GM21723 (cell line): Measurements from ENCODE around the gene FOXN4.

ENCODE experiments used
- ATAC-seq: cut with Tn5 transposase; IDR thresholded peaks from one replicate; pipeline ENCODE4 v1.9.1; 2021; ENCODE audit warnings: mild to moderate bottlenecking, moderate library complexity; ENCODE audit not compliant: unreplicated experiment

FOXN4 gene

DNA sequence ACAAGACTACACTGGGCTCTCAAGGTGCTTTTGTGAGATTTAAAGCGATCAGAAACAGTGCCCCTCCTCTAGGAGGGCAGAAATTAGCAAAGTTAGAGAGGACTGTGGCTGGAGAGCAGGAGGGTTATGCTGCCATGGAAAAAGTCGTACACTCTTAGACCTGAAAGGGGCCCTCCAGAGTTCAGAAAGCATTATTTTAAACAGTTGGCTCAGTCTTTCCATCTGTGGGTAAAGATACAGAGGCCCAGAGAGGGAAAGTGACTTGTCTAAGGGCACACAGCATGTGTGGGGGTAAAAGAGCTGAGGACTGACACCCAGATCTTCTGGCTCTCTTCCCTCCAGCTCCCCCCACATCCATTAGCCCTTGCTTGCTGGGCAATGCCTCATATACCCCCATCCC is 47.1 kb downstream of the FOXN4 start:
- ATAC-seq = no peak

DNA sequence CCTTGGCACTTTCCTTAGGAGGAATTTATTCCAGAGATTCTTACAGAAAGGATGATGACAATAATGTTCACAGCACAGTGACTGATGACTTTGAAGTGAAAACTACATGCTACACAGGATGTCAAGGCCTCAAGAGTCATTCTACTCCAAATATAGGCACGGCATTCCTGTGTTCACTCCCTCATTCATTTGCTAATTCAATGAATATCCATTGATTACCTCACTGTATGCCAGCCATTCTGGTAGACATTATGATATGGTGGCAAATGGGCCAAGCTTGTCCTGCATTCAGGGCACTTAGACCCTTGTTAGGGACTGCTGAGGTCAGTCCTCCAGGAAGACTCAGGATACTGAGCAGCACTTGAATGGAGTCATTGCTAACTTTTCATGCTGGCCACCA is 48.0 kb downstream of the FOXN4 start:
- no peak for ATAC-seq

DNA sequence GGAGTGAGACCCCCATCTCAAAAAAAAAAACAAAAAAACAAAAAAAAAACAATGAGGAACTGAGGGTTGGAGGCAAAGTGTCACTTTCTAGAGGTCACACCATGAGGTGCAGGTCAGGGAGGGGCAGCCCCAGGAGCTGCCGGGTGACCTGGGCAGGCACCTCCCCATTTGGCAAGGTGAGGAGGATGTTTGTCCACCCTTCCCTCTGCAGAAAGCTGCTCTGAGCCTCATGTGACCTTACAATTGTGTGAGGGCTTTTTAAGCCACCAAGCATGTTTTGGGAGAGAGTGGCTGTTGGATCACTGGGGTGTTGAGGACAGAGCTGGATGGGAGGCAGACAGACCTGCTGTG is 49.6 kb downstream of the FOXN4 start:
- ATAC-seq = no peak

DNA sequence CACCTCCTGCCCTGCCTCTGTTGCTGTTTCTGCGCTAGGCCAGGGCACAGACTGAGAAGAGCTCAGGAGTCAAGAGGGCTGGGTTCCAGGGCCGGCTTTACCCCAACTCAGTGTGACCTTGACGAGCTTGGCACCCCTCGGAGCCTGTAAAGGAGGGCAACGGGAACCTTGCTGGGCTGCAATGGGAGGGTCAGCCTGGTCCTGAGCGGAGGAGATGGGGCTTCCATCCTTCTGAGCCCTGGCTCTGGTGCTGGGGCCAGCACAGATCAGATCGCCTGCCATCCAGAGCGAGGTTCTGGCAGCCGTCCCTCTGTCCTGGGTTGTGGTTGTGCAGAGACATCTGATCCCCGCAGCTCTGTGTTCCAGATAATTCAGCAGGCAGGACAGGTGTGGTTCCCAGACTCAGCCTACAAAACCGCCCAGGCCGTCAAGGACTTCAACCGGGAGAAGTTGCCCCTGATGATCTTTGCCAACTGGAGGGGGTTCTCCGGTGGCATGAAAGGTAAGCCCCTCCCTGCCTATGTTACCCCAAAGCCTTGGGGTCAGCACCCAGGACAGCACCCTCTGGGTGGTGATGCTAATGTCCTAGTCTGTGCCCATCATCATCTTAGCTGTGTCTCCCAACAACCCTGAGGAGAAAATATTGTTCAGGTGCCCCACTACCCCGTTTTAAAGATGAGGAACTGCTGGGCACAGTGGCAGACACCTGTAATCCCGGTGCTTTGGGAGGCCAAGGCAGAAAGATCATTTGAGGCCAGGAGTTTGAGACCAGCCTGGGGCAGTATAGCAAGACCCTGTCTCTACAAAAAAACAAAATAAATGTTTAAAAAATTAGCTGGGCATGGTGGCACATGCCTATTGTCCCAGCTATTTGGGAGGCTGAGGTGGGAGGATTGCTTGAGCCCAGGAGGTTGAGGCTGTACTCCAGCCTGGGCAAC is 50.2 kb downstream of the FOXN4 start:
- ATAC-seq = no peak

DNA sequence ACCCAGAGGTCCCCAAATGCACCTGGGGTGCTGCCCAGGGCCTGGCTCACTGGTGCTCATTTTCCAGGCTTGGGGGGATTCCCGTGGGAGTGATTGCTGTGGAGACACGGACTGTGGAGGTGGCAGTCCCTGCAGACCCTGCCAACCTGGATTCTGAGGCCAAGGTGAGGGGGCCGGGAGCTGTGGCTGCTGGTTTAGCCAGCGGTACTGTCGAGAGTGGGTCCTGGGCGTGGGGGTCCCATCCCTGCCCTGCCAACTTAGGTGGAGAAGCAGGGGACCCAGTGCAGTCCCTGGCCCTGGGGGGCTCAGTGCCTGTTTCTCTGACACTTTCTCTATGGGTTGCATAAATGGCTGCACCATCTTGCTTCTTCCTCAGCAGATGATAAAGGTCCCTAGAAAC is 50.9 kb downstream of the FOXN4 start:
- no peak for ATAC-seq

DNA sequence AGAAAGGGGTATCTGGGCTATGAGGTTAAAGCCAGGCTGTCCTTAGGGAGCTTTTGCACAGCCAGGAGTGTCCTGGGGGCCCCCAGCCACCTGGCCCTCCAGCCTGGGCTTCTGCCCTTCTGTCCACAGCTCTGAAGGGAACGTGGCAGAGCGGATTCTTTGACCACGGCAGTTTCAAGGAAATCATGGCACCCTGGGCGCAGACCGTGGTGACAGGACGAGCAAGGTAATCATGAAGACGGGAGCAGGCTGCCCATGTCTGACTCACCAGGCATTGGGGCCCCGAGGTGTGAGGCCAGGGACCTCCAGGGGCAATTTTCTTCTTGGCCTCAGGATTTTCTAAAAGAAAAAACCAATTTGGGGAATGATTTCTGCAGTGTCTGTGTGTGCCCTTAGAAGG is 53.1 kb downstream of the FOXN4 start:
- no peak for ATAC-seq

DNA sequence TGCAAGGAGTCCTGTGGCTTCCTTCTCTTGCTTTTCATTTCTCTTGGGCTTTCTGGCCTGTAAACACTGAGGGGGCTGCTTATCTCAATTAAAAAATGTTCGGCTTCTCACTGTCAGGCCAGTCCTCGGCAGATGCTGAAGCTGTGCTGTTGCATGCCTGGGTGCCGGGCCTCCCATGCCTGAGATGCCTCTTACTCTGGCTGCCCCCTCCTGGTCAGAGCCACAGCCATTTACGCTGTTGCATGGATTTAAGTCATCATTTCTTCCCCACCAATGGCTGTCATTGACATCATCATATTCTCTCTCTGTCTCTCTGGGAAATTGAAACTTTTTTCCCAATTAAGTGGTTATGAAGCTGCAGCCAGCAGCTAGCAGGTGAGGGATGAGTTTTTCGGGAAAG is 53.7 kb downstream of the FOXN4 start:
- ATAC-seq = no peak

DNA sequence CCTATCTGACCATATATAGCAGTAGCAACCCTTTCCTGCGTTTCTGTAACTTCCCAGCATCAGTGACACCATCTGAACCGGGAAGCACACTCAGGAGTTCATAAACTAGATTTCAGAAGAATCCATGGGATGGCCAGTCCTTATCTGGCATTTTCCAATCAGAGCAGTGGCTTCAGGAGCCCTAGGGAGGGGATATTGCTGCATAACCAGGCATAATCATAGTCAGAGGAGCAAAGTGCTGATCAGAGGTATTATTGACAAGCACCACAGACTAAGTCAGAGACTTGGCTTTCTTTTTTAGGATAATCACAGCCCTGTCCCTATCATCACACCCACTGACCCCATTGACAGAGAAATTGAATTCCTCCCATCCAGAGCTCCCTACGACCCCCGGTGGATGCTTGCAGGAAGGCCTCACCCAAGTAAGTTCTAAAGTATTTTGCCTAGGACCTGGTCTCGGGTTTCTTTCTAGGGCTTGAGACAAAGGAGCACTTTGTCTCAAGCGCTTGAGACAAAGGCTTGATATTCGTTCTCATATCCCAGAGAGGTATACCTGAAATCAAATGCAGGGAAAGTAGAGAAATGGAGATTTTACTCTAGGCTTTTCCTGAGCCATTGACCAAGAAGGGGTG is 55.1 kb downstream of the FOXN4 start:
- no peak for ATAC-seq

DNA sequence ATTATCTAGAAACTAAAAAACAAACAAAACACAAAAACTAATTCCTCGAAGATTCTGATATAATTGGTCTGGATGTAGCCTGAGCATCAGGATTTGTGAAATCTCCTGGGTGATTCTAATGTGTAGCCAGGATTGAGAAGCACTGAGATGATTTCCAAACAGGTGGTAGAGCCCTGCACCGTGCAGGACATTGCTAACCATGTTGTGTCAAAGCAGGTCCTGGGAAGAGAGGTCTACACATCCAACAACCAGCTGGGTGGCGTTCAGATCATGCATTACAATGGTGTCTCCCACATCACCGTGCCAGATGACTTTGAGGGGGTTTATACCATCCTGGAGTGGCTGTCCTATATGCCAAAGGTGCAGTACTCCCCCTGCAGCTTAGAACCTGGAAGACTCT is 56.3 kb downstream of the FOXN4 start:
- ATAC-seq = no peak

DNA sequence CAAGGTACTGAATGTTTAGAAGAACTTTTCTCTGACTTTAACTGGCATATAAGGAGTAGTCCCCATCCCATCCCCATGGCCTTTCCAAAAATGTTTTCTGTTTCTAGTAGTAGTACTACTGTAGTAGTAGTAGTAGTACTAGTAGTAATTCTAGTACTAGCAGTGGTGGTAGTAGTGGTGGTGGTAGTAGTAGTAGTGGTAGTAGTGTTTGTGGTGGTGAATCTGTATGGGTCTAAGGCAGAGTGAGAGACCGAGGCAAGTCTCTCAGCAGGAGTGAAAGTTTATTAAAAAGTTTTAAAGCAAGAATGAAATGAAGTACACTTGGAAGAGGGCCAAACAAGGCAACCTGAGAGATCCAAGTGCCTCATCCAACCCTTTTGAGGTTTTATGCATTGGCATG is 58.6 kb downstream of the FOXN4 start:
- no peak for ATAC-seq

DNA sequence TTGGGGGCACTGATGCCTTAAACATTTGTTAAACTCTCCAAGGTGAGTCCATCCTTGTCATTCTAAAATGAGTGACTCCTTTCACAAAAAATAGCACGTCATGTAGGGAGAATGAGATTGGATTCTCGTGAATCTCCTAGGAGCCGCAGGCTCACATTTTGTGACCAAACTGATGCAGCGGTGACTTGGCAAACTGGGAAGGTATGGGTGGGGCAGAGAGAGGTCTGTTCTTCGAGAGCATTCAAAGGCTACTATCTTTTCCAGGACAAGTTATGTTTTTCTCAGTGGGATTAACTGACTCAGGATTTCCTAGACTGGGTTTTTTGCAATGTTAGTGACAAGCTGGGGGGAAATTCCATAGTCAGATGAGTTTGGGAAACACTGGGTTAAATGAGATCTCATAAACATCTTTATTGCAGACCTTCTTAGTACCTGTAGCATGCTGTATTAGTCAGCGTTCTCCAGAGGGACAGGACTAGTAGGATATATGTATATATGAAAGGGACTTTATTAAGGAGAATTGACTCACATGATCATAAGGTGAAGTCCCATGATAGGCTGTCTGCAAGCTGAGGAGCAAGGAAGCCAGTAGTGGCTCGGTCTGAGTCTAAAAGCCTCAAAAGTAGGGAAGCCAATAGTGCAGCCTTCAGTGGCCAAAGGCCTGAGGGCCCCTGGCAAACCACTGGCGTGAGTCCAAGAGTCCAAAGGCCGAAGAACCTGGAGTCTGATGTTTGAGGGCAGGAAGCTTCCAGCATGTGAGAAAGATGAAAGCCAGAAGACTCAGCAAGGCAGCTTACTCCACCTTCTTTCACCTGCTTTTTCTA is 61.0 kb downstream of the FOXN4 start:
- ATAC-seq = no peak

DNA sequence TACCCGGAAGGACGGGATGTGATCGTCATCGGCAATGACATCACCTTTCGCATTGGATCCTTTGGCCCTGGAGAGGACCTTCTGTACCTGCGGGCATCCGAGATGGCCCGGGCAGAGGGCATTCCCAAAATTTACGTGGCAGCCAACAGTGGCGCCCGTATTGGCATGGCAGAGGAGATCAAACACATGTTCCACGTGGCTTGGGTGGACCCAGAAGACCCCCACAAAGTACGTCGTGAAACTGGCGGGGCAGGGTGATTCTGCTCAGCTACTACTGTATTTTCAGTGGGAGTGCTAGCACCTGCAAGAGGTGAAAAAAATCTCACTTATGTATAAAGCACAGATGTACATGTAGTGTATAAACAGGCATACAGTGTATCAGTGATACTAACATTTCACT is 62.9 kb downstream of the FOXN4 start:
- no peak for ATAC-seq

DNA sequence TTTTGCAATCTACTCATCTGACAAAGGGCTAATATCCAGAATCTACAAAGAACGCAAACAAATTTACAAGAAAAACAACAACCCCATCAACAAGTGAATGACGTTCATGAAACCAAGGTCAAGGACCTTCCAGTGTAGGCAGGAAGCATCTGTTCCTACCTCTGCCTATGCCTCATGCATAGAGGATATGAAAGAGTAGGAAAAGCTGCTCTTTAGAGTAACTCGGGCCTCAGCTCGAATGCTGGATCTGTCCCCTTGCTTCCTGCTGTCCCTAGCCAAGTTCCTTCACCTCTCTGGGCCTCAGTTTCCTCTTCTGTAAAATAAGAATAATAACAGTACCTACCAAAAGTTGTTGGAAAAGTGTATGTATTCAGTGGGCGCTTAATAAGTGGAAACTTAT is 65.0 kb downstream of the FOXN4 start:
- ATAC-seq = no peak

DNA sequence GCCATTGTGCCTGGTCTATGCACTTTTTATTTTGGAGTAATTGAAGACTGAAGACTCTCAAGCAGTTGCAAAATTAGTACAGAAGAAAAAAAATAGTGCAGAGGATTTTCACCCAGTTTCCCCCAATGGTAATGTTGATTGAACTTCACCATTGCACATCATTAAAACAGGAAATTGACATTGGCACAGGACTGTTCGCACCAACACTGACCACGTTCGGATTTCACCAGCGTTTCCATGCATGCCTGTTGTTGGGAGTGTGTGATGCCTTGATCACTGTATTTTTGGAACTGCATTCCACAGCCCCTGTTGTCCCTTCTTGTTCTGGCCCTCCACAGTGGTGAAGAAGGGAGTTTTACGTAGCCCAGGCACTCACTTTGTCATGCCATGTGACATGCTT is 67.1 kb downstream of the FOXN4 start:
- ATAC-seq = no peak

DNA sequence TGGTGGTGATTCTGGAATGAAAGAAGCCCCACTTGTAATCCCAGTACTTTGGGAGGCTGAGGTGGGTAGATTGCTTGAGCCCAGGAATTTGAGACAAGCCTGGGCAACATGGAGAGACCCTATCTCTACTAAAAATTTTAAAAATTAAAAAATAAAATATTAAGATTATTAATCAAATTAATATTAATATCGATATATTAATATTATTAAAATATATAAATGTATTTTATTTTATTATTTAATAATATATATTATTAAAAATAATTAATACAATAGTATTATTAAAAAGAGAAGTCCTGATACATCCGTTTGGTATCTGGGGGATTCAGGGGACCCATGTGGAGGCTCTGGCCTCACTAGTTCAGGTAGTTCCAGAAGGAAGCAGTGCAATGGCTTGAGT is 68.7 kb downstream of the FOXN4 start:
- ATAC-seq = no peak

DNA sequence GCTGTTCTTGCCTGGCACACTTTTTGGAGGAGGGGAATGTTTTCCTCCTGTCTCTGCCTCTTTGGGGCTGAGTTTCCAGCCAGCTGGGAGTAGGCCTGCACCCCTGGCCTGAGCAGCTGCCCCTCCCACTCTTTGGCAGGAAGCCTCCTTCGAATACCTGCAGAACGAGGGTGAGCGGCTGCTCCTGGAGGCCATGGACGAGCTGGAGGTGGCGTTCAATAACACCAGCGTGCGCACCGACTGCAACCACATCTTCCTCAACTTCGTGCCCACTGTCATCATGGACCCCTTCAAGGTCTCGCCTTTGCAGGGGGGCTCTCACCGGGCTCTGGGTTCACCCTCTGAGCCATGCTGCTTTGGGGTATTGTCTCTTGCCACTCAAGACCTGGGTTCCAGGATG is 69.4 kb downstream of the FOXN4 start:
- ATAC-seq = no peak

DNA sequence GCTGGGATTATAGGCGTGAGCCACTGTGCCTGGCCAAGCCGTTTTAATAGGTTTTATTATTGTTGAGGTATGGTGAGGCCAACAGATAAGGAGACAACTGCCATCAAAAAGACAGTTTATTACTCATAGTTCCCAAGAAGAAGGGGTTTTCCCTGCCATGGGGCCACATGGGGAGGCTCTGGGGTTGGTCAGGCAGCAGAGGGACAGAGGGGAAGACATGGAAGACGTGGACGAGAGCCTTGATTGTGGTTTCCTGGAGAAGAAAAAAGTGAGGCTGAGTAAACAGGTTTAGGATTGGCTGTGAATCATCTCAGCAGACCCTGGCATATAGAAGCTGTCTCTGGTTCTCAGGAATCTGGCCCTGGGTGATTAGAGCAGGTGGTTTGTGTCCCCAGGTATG is 69.9 kb downstream of the FOXN4 start:
- ATAC-seq = no peak

DNA sequence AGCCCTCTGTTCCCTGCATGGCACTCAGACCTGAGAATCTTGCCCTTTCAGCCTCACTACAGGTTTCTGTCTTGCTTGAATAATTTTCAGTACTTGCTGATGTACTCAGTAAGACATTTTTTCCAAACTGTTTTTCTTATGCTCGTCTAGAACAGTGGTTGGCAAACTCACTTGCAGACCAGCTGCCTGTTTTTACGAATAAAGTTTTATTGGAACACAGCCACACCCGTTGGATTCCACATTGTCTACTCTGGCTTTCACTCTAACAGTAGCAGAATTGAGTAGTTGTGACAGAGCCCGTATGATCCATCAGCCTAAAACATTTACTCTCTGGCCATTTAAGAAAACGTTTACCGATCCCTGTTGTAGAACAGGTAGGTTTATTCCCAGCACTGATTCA is 72.8 kb downstream of the FOXN4 start:
- no peak for ATAC-seq

DNA sequence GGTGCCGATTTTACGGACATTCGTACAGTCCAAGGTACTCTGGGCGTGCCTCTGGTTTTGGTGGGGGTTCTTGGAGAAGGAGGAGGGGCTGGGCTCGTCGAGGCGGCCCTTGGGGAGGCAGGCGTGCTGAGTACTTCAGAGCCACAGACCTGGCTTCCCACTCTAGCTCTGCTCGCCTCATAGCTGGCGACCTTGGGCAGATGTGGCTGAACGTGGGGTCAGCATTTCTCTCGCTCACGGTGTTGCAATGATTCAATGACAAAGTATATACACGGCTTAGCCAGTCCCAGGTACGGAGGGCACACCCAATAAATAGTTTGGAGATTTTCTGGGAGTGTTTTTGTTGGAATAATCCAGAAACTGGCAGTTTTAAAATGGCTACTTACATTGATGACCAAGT is 75.1 kb downstream of the FOXN4 start:
- no peak for ATAC-seq

DNA sequence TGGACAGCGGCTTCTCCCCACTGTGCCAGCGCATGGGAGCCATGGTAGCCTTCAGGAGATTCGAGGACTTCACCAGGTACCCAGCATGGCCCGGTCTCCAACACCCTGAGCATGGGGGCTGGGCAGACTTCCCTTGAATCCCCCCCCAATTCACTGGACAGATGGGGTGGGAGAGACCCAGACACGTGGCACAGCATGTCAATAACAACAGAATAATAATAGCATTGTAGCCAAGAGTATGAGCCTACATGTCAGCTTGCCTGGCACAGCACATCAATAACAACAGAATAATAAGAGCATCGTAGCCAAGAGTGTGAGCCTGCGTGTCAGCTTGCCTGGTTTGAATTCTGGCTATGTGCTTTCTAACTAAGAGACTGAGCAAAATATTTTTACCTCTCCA is 76.4 kb downstream of the FOXN4 start:
- ATAC-seq = no peak

DNA sequence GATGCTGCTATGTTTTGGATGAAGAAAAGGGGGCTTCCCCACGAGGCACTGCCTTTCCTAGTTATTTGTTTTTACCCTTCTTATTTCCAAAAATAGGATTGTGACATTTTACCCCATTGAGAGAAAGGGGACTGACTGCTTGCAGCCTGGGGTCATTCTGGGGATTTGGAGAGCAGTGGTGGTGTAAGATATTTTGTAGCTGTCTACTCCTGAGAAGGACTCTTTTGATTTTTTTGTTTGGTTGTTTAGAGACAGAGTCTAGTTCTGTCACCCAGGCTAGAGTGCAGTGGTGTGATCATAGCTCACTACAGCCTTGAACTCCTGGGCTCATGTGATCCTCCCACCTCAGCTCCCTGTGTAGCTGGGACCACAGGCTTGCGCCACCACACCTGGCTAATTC is 78.9 kb downstream of the FOXN4 start:
- no peak for ATAC-seq

DNA sequence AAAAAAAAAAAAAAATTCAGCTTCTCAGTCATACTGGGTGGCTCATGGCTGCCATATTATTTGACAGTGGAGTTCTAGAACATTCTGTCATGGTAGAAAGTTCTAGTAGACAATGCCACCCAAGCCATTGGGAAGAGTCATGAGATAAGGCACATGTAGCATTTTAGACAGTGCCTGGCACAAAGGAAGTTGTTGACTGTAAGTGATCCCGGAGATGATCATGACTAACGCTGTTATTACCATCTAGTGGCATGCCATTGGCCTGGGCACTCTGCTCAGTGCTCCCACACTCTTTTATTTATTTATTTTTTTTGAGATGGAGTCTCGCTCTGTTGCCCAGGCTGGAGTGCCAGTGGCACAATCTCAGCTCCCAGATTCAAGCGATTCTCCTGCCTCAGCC is 80.4 kb downstream of the FOXN4 start:
- ATAC-seq = no peak
